Osteoblast (primary cell): ENCODE measurements around the gene PTGDR2. TPM values are rescaled to one million over a fixed set of nuclear protein-coding genes. Genes with fewer than 3 reads are reported as not detected.

Experiments used
- DNase-seq: peaks from one replicate; pipeline ENCODE4 v3.0.0; 2011; ENCODE audit warnings: low spot score, mixed read lengths; ENCODE audit not compliant: insufficient read length; ENCODE audit errors: missing footprints
- H2AFZ ChIP-seq: 2 replicates; pipeline ENCODE4 v1.6.0; 2011; ENCODE audit warnings: mild to moderate bottlenecking, low read length
- H3K27ac ChIP-seq: 2 replicates; pipeline ENCODE4 v1.5.1; 2011; ENCODE audit warnings: mild to moderate bottlenecking, low read depth, low read length, moderate library complexity
- H3K27me3 ChIP-seq: 2 replicates; pipeline ENCODE4 v1.6.0; 2012; ENCODE audit warnings: mild to moderate bottlenecking, control low read depth, inconsistent platforms, low read length, moderate library complexity; ENCODE audit not compliant: insufficient read depth
- H3K36me3 ChIP-seq: 2 replicates; pipeline ENCODE4 v1.5.1; 2011; ENCODE audit warnings: mild to moderate bottlenecking, low read length, control low read depth, moderate library complexity; ENCODE audit not compliant: insufficient read depth
- H3K4me1 ChIP-seq: 2 replicates; pipeline ENCODE4 v1.5.1; 2011; ENCODE audit warnings: mild to moderate bottlenecking, low read length, control low read depth, moderate library complexity; ENCODE audit not compliant: insufficient read depth
- H3K4me2 ChIP-seq: 2 replicates; pipeline ENCODE4 v1.6.0; 2011; ENCODE audit warnings: mild to moderate bottlenecking, low read length; ENCODE audit not compliant: insufficient read depth
- H3K4me3 ChIP-seq: fragments of 200-600 bp; sonication (generic); 3 replicates; pipeline ENCODE4 v1.5.1; 2012; ENCODE audit warnings: mild to moderate bottlenecking, low read length, inconsistent platforms; ENCODE audit not compliant: insufficient read depth
- H3K79me2 ChIP-seq: 2 replicates; pipeline ENCODE4 v1.6.0; 2012; ENCODE audit warnings: mild to moderate bottlenecking, low read length, control low read depth, inconsistent platforms; ENCODE audit not compliant: insufficient read depth
- H3K9me3 ChIP-seq: 2 replicates; pipeline ENCODE4 v1.5.1; 2011; ENCODE audit warnings: low read depth, low read length, control low read depth
- H4K20me1 ChIP-seq: 2 replicates; pipeline ENCODE4 v1.6.0; 2012; ENCODE audit warnings: mild to moderate bottlenecking, low read length, control low read depth; ENCODE audit not compliant: insufficient read depth
- total RNA-seq: library from RNA; depleted of rRNA; stranded (reverse); fragments of >200 nt; gene quantifications from 2 replicates; pipeline ENCODE4 v1.2.3, GENCODE V29; 2012
- TF ChIP-seq, protein P1 (sequence below): IDR thresholded peaks from 2 replicates; pipeline ENCODE4 v1.5.1; 2011; ENCODE audit warnings: mild to moderate bottlenecking, low read depth, low read length, moderate library complexity; ENCODE audit errors: extremely low read depth

PTGDR2 gene
- total RNA-seq, 1 donor = not detected

GRCh38 chr11:60813324-60813723 lies 42.4 kb downstream of the PTGDR2 start:
- TF ChIP-seq, protein P1, sequence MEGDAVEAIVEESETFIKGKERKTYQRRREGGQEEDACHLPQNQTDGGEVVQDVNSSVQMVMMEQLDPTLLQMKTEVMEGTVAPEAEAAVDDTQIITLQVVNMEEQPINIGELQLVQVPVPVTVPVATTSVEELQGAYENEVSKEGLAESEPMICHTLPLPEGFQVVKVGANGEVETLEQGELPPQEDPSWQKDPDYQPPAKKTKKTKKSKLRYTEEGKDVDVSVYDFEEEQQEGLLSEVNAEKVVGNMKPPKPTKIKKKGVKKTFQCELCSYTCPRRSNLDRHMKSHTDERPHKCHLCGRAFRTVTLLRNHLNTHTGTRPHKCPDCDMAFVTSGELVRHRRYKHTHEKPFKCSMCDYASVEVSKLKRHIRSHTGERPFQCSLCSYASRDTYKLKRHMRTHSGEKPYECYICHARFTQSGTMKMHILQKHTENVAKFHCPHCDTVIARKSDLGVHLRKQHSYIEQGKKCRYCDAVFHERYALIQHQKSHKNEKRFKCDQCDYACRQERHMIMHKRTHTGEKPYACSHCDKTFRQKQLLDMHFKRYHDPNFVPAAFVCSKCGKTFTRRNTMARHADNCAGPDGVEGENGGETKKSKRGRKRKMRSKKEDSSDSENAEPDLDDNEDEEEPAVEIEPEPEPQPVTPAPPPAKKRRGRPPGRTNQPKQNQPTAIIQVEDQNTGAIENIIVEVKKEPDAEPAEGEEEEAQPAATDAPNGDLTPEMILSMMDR = no peak
- Histone ChIP-seq H3K9me3 (peaks cover 9% of the 10 kb centered on the region), H3K36me3 (no peaks in the 10 kb centered on the region), H3K27me3 (no peaks in the 10 kb centered on the region), H3K79me2 (no peaks in the 10 kb centered on the region), H3K4me1 (no peaks in the 10 kb centered on the region), H2AFZ (no peak overlapping the region), H3K4me3 (no peak overlapping the region), H3K4me2 (no peak overlapping the region), H3K27ac (no peak overlapping the region), H4K20me1 (no peaks in the 10 kb centered on the region)
- peak; percentile 32 for DNase-seq

- Histone ChIP-seq H3K4me1 (no peaks in the 10 kb centered on the region), H3K79me2 (no peaks in the 10 kb centered on the region), H3K36me3 (no peaks in the 10 kb centered on the region), H3K27me3 (no peaks in the 10 kb centered on the region), H3K9me3 (no peaks in the 10 kb centered on the region), H3K4me3 (no peak overlapping the region), H3K4me2 (no peak overlapping the region), H3K27ac (no peak overlapping the region), H4K20me1 (no peaks in the 10 kb centered on the region), H2AFZ (no peak overlapping the region)
- TF ChIP-seq, protein P1 = no peak
- DNase-seq = peak; percentile 51
Measured at GRCh38 chr11:60810569-60810968, 45.2 kb downstream of the PTGDR2 start.

GRCh38 chr11:60810151-60810550 lies 45.6 kb downstream of the PTGDR2 start:
- no peak overlapping the region for H3K4me2 ChIP-seq
- H3K27me3 ChIP-seq = no peaks in the 10 kb centered on the region
- H3K27ac ChIP-seq = no peak overlapping the region
- TF ChIP-seq, protein P1 = no peak
- no peak overlapping the region for H2AFZ ChIP-seq
- DNase-seq = peak; percentile 61
- no peaks in the 10 kb centered on the region for H4K20me1 ChIP-seq
- H3K4me3 ChIP-seq = no peak overlapping the region
- H3K4me1 ChIP-seq = no peaks in the 10 kb centered on the region
- H3K36me3 ChIP-seq = no peaks in the 10 kb centered on the region
- H3K9me3 ChIP-seq = no peaks in the 10 kb centered on the region
- H3K79me2 ChIP-seq = no peaks in the 10 kb centered on the region

GRCh38 chr11:60809691-60810090 lies 46.1 kb downstream of the PTGDR2 start:
- Histone ChIP-seq H3K27ac (no peak overlapping the region), H3K36me3 (no peaks in the 10 kb centered on the region), H3K79me2 (no peaks in the 10 kb centered on the region), H3K27me3 (no peaks in the 10 kb centered on the region), H3K9me3 (no peaks in the 10 kb centered on the region), H3K4me2 (no peak overlapping the region), H3K4me3 (no peak overlapping the region), H2AFZ (no peak overlapping the region), H4K20me1 (no peaks in the 10 kb centered on the region), H3K4me1 (no peaks in the 10 kb centered on the region)
- peak; percentile 35 for DNase-seq
- TF ChIP-seq, protein P1 = no peak
